Panc1 (cell line): Measurements from ENCODE around the gene CTSD. TPM values are rescaled to one million over a fixed set of nuclear protein-coding genes. Genes with fewer than 3 reads are reported as not detected.

ENCODE experiments used
- ATAC-seq: fragments of 200-7000 bp; cut with Tn5 transposase; 2 replicates; pipeline ENCODE4 v1.9.1; 2020; ENCODE audit warnings: mild to moderate bottlenecking, moderate library complexity
- BruUV-seq: library from RNA; stranded (reverse); fragments of 400-500 nt; replicated peaks from 2 replicates; lab custom pipeline; 2021; lab: Mats Ljungman, UMichigan
- CTCF ChIA-PET: fragments of 300-600 bp; sonication (Branson Sonifier 250); formaldehyde crosslinking; loops from one replicate; lab custom pipeline; 2022; ENCODE audit warnings: antibody characterized with exemption; lab: Charles Lee
- POLR2A ChIA-PET: fragments of 300-600 bp; sonication (Branson Sonifier 250); formaldehyde crosslinking; loops from one replicate; lab custom pipeline; 2022; ENCODE audit warnings: antibody characterized with exemption; lab: Charles Lee
- DNase-seq: peaks from one replicate; pipeline ENCODE4 v3.0.0-alpha.2; 2010; ENCODE audit warnings: low read depth, low spot score
- H3K27ac ChIP-seq: 2 replicates; pipeline ENCODE4 v1.5.1; 2011; ENCODE audit warnings: mild to moderate bottlenecking, low read length, inconsistent platforms
- H3K27me3 ChIP-seq: fragments of 200-500 bp; sonication (Bioruptor generic); 2 replicates; pipeline ENCODE4 v1.6.0; 2014; ENCODE audit warnings: low read length, inconsistent platforms; ENCODE audit not compliant: control insufficient read depth, insufficient read depth
- H3K36me3 ChIP-seq: fragments of 200-500 bp; sonication (Bioruptor generic); 2 replicates; pipeline ENCODE4 v1.5.1; 2014; ENCODE audit warnings: inconsistent platforms, mild to moderate bottlenecking, low read length, moderate library complexity; ENCODE audit not compliant: control insufficient read depth, insufficient read depth
- H3K4me1 ChIP-seq: 2 replicates; pipeline ENCODE4 v1.5.1; 2011; ENCODE audit warnings: inconsistent platforms, mild to moderate bottlenecking, low read length, moderate library complexity; ENCODE audit not compliant: control insufficient read depth, insufficient read depth
- H3K4me3 ChIP-seq, 2 experiments: 2 replicates each; pipeline ENCODE4 v1.5.1; 2011 to 2012; ENCODE audit warnings: low read depth in 2 of 2, low read length in 2 of 2, mild to moderate bottlenecking in 2 of 2, inconsistent platforms in 1 of 2, moderate library complexity in 1 of 2
- H3K9me3 ChIP-seq: fragments of 200-500 bp; sonication (Bioruptor generic); 2 replicates; pipeline ENCODE4 v1.5.1; 2014; ENCODE audit warnings: low read depth, mild to moderate bottlenecking, inconsistent platforms, low read length, moderate library complexity; ENCODE audit not compliant: control insufficient read depth, insufficient read depth
- POLR2AphosphoS5 ChIP-seq: IDR thresholded peaks from 2 replicates; pipeline ENCODE4 v1.6.1; 2012; ENCODE audit warnings: mild to moderate bottlenecking, low read depth, low read length, moderate library complexity
- SIN3A ChIP-seq: IDR thresholded peaks from 2 replicates; pipeline ENCODE4 v1.6.1; 2012; ENCODE audit warnings: low read depth, mild to moderate bottlenecking, low read length, moderate library complexity, borderline replicate concordance; ENCODE audit not compliant: insufficient read depth
- TCF7L2 ChIP-seq: IDR thresholded peaks from 2 replicates; pipeline ENCODE4 v1.6.1; 2011; ENCODE audit warnings: mild to moderate bottlenecking, low read depth, low read length, inconsistent platforms
- in situ Hi-C: cut with HindIII; loops from 2 replicates; pipeline ENCODE4 v1.10.0; 2016; ENCODE audit warnings: low sequenced_read_pairs, low pct_unique_long_range_greater_than_20kb
- intact Hi-C: fragments of 100-400 bp; cut with micrococcal nuclease; formaldehyde crosslinking; loops from one replicate; pipeline ENCODE4 v1.10.0; 2022; ENCODE audit not compliant: unreplicated experiment
- total RNA-seq: library from RNA; stranded (reverse); gene quantifications from one replicate; pipeline ENCODE4 v1.2.1, GENCODE V29; 2021; ENCODE audit not compliant: unreplicated experiment
- TF ChIP-seq, protein P1 (sequence below), 2 experiments: IDR thresholded peaks; 2 replicates each; pipeline ENCODE4 v1.6.1; 2011 to 2012; ENCODE audit warnings: low read depth in 2 of 2, control low read depth in 1 of 2, low read length in 1 of 2, mild to moderate bottlenecking in 1 of 2, moderate library complexity in 1 of 2; ENCODE audit not compliant: insufficient read depth in 1 of 2
- TF ChIP-seq, protein P2 (sequence below): fragments of 450-650 bp; IDR thresholded peaks from 2 replicates; pipeline ENCODE4 v1.5.1; 2017; ENCODE audit warnings: mild to moderate bottlenecking

CTSD gene
- total RNA-seq, 1 experiment from 2014 or later: 1,813 TPM

DNA sequence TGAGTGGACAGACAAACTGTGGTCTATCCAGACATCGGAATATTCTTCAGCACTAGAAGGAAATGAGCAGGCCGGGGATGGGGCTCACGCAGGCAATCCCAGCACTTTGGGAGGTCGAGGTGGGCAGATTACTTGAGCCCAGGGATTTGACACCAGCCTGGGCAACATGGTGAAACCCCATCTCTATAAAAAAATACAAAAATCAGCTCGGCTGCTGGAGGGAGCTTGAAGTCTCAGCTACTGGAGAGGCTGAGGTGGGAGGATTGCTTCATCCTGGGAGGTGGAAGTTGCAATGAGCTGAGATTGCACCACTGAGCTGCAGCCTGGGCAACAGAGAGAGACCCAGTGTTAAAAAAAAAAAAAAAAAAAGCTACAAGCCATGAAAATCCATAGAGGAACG is 8.0 kb upstream of the CTSD start:
- H3K4me1 ChIP-seq: peaks cover 42% of the 10 kb centered on the region
- DNase-seq: no peak
- no peak overlapping the region for H3K4me3 ChIP-seq
- CTCF ChIA-PET: interaction anchor here (0.6 kb wide), 1 partner anchor 176 kb away, joined by 3 read pairs; no protein-coding TSS in a partner anchor
- H3K27me3 ChIP-seq: no peaks in the 10 kb centered on the region
- no peaks in the 10 kb centered on the region; the same call in 1 of the 2 replicates for H3K9me3 ChIP-seq
- TF ChIP-seq, protein P1, sequence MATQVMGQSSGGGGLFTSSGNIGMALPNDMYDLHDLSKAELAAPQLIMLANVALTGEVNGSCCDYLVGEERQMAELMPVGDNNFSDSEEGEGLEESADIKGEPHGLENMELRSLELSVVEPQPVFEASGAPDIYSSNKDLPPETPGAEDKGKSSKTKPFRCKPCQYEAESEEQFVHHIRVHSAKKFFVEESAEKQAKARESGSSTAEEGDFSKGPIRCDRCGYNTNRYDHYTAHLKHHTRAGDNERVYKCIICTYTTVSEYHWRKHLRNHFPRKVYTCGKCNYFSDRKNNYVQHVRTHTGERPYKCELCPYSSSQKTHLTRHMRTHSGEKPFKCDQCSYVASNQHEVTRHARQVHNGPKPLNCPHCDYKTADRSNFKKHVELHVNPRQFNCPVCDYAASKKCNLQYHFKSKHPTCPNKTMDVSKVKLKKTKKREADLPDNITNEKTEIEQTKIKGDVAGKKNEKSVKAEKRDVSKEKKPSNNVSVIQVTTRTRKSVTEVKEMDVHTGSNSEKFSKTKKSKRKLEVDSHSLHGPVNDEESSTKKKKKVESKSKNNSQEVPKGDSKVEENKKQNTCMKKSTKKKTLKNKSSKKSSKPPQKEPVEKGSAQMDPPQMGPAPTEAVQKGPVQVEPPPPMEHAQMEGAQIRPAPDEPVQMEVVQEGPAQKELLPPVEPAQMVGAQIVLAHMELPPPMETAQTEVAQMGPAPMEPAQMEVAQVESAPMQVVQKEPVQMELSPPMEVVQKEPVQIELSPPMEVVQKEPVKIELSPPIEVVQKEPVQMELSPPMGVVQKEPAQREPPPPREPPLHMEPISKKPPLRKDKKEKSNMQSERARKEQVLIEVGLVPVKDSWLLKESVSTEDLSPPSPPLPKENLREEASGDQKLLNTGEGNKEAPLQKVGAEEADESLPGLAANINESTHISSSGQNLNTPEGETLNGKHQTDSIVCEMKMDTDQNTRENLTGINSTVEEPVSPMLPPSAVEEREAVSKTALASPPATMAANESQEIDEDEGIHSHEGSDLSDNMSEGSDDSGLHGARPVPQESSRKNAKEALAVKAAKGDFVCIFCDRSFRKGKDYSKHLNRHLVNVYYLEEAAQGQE (IDR thresholded peaks at IDR 0.05; ENCODE audit: insufficient read depth in 1 of 2, low read depth in 2 of 2, low read length in 1 of 2): no peak
- no peak for TF ChIP-seq SIN3A
- no peak for TF ChIP-seq POLR2AphosphoS5
- no peak for TF ChIP-seq TCF7L2
- TF ChIP-seq, protein P2, sequence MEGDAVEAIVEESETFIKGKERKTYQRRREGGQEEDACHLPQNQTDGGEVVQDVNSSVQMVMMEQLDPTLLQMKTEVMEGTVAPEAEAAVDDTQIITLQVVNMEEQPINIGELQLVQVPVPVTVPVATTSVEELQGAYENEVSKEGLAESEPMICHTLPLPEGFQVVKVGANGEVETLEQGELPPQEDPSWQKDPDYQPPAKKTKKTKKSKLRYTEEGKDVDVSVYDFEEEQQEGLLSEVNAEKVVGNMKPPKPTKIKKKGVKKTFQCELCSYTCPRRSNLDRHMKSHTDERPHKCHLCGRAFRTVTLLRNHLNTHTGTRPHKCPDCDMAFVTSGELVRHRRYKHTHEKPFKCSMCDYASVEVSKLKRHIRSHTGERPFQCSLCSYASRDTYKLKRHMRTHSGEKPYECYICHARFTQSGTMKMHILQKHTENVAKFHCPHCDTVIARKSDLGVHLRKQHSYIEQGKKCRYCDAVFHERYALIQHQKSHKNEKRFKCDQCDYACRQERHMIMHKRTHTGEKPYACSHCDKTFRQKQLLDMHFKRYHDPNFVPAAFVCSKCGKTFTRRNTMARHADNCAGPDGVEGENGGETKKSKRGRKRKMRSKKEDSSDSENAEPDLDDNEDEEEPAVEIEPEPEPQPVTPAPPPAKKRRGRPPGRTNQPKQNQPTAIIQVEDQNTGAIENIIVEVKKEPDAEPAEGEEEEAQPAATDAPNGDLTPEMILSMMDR: no peak
- no peaks in the 10 kb centered on the region for H3K36me3 ChIP-seq
- peak; percentile 6 for ATAC-seq
- peak overlapping the region; percentile 73 for H3K27ac ChIP-seq
- POLR2A ChIA-PET: interaction anchor here (1.0 kb wide), 1 partner anchor 14 kb away, joined by 7 read pairs; no protein-coding TSS in a partner anchor
- in situ Hi-C loops (no loop called here), intact Hi-C loops (no loop called here)
- BruUV-seq: no TSS peak

DNA sequence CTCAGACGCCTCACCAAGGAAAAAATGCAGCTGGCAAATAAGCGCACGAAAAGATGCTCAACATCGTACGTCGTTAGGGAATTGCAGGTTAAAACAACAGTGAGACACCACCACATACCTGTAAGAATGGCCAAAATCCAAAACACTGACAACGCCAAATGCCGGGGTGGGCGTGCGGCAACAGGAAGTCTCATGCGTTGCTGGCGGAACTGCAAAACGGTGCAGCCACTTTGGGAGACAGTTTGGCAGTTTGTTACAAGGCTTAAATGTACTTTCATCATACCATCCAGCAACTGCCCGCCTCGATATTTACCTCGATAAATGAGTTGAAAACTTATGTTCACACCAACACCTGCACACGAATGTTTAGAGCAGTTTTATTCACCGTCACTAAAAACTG is 7.5 kb upstream of the CTSD start:
- ATAC-seq: no peak
- no peak for TF ChIP-seq SIN3A
- H3K9me3 ChIP-seq: no peaks in the 10 kb centered on the region; the same call in 1 of the 2 replicates
- ChIA-PET POLR2A (interaction anchor here (1.0 kb wide), 1 partner anchor 14 kb away, joined by 7 read pairs; no protein-coding TSS in a partner anchor), CTCF (no interaction called here)
- no peak overlapping the region for H3K4me3 ChIP-seq
- H3K27me3 ChIP-seq: no peaks in the 10 kb centered on the region
- intact Hi-C loops: no loop called here
- DNase-seq: no peak
- H3K27ac ChIP-seq: peak overlapping the region; percentile 73
- in situ Hi-C loops: no loop called here
- BruUV-seq: no TSS peak
- peaks cover 42% of the 10 kb centered on the region for H3K4me1 ChIP-seq
- H3K36me3 ChIP-seq: no peaks in the 10 kb centered on the region

DNA sequence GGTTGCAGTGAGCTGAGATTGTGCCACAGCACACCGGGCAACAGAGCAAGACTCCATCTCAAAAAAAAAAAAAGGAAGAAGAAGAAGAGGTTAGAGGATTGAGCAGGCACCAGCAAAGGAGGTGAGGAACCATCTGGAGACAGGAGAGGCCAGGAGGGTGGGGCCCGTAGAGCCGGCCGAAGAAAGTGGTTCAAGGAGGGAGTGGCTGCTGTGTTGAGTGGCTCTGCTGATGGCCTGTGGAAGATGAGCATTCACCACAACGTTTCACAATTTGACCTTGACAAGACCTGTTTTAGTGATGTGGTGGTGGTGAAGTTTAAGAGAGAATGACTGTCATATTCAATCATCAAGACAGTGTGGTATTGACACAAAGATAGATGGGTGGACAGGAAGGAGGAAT is 6.8 kb upstream of the CTSD start:
- H3K27ac ChIP-seq: peak overlapping the region; percentile 73
- TF ChIP-seq, protein P2: no peak
- TF ChIP-seq, protein P1 (IDR thresholded peaks at IDR 0.05; ENCODE audit: insufficient read depth in 1 of 2, low read depth in 2 of 2, low read length in 1 of 2): no peak
- no peak for TF ChIP-seq POLR2AphosphoS5
- no peak for TF ChIP-seq TCF7L2
- no peak for TF ChIP-seq SIN3A
- in situ Hi-C loops (no loop called here), intact Hi-C loops (no loop called here)
- ChIA-PET CTCF (no interaction called here), POLR2A (interaction anchor here (0.6 kb wide), 1 partner anchor 959 kb away, joined by 5 read pairs; no protein-coding TSS in a partner anchor)
- ATAC-seq: no peak
- no peak for DNase-seq
- no peaks in the 10 kb centered on the region for H3K36me3 ChIP-seq
- no TSS peak for BruUV-seq
- peaks cover 49% of the 10 kb centered on the region for H3K4me1 ChIP-seq
- H3K27me3 ChIP-seq: no peaks in the 10 kb centered on the region
- no peaks in the 10 kb centered on the region; the same call in 1 of the 2 replicates for H3K9me3 ChIP-seq
- H3K4me3 ChIP-seq: no peak overlapping the region
